ENCODE measurements around the gene BTBD2. TPM values are rescaled to one million over a fixed set of nuclear protein-coding genes. Genes with fewer than 3 reads are reported as not detected.

BTBD2 gene
- total RNA-seq, 1 experiment from 2014 or later = 52.2 TPM

DNA sequence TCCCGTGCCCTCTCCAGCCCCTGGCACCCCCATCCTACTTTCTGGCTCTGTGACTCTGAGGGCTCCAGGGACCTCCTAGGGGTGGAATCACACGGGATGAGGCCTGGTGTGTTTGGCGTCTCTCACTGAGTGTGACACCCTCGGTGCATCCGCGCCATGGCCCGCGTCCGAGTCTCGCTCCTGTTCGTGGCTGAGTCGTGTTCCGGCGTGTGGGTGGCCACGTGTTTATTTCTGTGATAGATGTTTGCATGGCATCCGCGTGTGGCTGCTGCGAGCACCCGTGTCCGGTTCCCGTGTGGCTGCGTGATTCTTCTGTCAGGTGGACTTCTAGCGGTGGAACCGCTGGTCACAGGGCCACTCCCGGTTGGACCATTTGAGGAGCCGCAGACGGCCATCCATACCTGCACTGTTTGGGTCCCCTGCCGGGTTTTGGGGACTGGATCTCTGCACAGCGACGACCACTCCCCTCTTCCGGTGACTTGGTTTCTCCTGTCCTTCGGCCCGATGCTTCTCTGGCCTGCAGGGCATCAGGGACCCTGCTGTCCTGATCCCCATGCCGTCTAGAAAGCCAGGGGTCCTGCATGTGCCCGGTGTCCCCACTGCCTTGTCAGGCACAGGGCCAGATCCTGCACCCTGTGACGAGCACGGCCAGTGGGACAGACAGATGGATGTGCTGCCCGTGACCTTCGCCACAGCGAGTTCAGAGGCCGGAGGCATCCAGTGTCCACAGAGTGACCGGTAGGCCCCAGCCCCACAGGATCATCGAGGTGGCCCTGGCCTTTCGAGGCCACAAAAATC lies 66.0 kb downstream of the BTBD2 start:
- H3K4me3 Mint-ChIP-seq (ENCODE audit: unreplicated experiment) = no peak overlapping the region
- H3K4me1 Mint-ChIP-seq (ENCODE audit: low read depth, unreplicated experiment) = no peaks in the 10 kb centered on the region
- DNase-seq = no peak
- peaks cover 21% of the 10 kb centered on the region for H3K36me3 Mint-ChIP-seq (ENCODE audit: insufficient read depth, unreplicated experiment)
- H3K4me3 ChIP-seq (ENCODE audit: low read depth, low read length) = no peak overlapping the region
- H3K9me3 Mint-ChIP-seq (ENCODE audit: unreplicated experiment) = no peaks in the 10 kb centered on the region
- POLR2A ChIA-PET = no interaction called here
- H3K27ac Mint-ChIP-seq (ENCODE audit: unreplicated experiment) = no peak overlapping the region
- H3K4me1 ChIP-seq = no peaks in the 10 kb centered on the region
- intact Hi-C loops (cut with micrococcal nuclease; ENCODE audit: unreplicated experiment) = no loop called here
- H3K36me3 ChIP-seq (ENCODE audit: control insufficient read depth, insufficient read depth, low read length) = no peaks in the 10 kb centered on the region; the same call in 1 of the 2 replicates
- CTCF ChIA-PET = no interaction called here
- H3K9me3 ChIP-seq = no peaks in the 10 kb centered on the region
- no peaks in the 10 kb centered on the region for H3K27me3 Mint-ChIP-seq (ENCODE audit: insufficient read depth, unreplicated experiment)
- TF ChIP-seq, protein P1, sequence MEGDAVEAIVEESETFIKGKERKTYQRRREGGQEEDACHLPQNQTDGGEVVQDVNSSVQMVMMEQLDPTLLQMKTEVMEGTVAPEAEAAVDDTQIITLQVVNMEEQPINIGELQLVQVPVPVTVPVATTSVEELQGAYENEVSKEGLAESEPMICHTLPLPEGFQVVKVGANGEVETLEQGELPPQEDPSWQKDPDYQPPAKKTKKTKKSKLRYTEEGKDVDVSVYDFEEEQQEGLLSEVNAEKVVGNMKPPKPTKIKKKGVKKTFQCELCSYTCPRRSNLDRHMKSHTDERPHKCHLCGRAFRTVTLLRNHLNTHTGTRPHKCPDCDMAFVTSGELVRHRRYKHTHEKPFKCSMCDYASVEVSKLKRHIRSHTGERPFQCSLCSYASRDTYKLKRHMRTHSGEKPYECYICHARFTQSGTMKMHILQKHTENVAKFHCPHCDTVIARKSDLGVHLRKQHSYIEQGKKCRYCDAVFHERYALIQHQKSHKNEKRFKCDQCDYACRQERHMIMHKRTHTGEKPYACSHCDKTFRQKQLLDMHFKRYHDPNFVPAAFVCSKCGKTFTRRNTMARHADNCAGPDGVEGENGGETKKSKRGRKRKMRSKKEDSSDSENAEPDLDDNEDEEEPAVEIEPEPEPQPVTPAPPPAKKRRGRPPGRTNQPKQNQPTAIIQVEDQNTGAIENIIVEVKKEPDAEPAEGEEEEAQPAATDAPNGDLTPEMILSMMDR (IDR thresholded peaks at IDR 0.05; ENCODE audit: insufficient read depth in 1 of 2, low read depth in 1 of 2, low read length in 1 of 2, severe bottlenecking in 1 of 2, unreplicated experiment in 1 of 2) = no peak
- no TSS peak for BruUV-seq (replicated peaks)
- no peaks in the 10 kb centered on the region for H3K27me3 ChIP-seq (replicated peaks; ENCODE audit: control insufficient read depth, insufficient read depth, low read length)

DNA sequence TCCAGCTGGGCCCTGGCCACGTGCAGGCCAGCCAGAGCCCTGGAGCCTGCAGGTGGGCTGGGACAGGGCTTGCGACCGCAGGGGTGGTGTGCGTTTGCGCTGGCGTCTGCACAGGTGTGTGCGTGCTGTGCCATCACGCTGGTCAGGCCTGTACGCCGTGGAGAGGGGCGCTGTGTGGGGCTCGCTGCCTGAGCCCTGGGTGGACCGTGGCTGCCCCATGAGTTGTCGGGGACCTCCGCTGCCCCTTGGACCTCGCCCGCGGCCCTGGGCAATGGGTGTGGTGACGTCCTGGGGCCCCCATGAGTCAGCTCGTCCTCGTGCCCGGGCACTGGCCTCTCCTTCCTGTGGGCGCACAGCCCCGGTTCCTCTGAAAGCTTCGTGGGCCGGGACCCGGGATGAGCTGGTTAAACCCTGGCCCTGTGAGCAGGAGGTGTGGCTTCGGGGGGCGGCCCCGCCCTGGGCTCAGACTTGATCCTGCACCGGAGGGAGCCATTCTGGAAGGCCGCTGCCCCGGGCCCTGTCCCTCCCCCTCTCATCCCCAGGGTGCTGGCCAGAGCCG lies 67.8 kb downstream of the BTBD2 start:
- H3K4me1 Mint-ChIP-seq (ENCODE audit: low read depth, unreplicated experiment) = no peaks in the 10 kb centered on the region
- Histone ChIP-seq H3K9me3 (no peaks in the 10 kb centered on the region), H3K4me3 (ENCODE audit: low read depth, low read length) (no peak overlapping the region), H3K27me3 (replicated peaks; ENCODE audit: control insufficient read depth, insufficient read depth, low read length) (no peaks in the 10 kb centered on the region), H3K4me1 (no peaks in the 10 kb centered on the region), H3K36me3 (ENCODE audit: control insufficient read depth, insufficient read depth, low read length) (no peaks in the 10 kb centered on the region; the same call in 1 of the 2 replicates)
- intact Hi-C loops (cut with micrococcal nuclease; ENCODE audit: unreplicated experiment) = no loop called here
- H3K4me3 Mint-ChIP-seq (ENCODE audit: unreplicated experiment) = no peak overlapping the region
- no TSS peak for BruUV-seq (replicated peaks)
- peaks cover 21% of the 10 kb centered on the region for H3K36me3 Mint-ChIP-seq (ENCODE audit: insufficient read depth, unreplicated experiment)
- DNase-seq = no peak
- H3K9me3 Mint-ChIP-seq (ENCODE audit: unreplicated experiment) = no peaks in the 10 kb centered on the region
- ChIA-PET POLR2A (no interaction called here), CTCF (no interaction called here)
- H3K27me3 Mint-ChIP-seq (ENCODE audit: insufficient read depth, unreplicated experiment) = no peaks in the 10 kb centered on the region
- TF ChIP-seq, protein P1 (IDR thresholded peaks at IDR 0.05; ENCODE audit: insufficient read depth in 1 of 2, low read depth in 1 of 2, low read length in 1 of 2, severe bottlenecking in 1 of 2, unreplicated experiment in 1 of 2) = no peak
- H3K27ac Mint-ChIP-seq (ENCODE audit: unreplicated experiment) = no peak overlapping the region

DNA sequence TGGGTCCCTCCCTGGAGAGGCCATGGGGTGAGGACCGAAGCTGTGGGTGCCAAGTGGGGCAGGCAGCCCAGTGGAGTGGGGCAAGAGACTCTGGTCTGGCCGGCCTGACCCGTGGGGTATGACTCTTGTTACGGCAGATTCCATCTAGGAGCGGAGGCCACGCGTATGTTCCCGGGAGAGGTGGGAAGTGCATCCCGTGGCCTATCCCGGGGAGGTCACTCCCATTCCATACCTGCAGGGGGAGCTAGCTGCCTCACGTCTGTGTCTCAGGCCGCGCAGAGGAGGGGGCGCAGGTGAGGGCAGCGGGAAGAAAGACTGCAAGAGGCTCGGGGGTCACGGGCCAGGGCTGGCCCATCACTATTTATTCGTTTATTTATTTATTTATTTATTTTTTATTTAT lies 69.6 kb downstream of the BTBD2 start:
- H3K36me3 ChIP-seq (ENCODE audit: control insufficient read depth, insufficient read depth, low read length) = no peaks in the 10 kb centered on the region; the same call in 1 of the 2 replicates
- peaks cover 16% of the 10 kb centered on the region for H3K36me3 Mint-ChIP-seq (ENCODE audit: insufficient read depth, unreplicated experiment)
- ChIA-PET POLR2A (no interaction called here), CTCF (interaction anchor here (0.7 to 1.0 kb wide), 3 partner anchors 18 to 452 kb away, joined by 3 to 5 read pairs (median 3); no protein-coding TSS in a partner anchor)
- H3K4me3 Mint-ChIP-seq (ENCODE audit: unreplicated experiment) = no peak overlapping the region
- intact Hi-C loops (cut with micrococcal nuclease; ENCODE audit: unreplicated experiment) = no loop called here
- peak; percentile 53 to 62 for DNase-seq
- H3K27ac Mint-ChIP-seq (ENCODE audit: unreplicated experiment) = no peak overlapping the region
- no peaks in the 10 kb centered on the region for H3K4me1 ChIP-seq
- no peaks in the 10 kb centered on the region for H3K27me3 Mint-ChIP-seq (ENCODE audit: insufficient read depth, unreplicated experiment)
- no peaks in the 10 kb centered on the region for H3K9me3 ChIP-seq
- H3K9me3 Mint-ChIP-seq (ENCODE audit: unreplicated experiment) = no peaks in the 10 kb centered on the region
- TF ChIP-seq, protein P1 (IDR thresholded peaks at IDR 0.05; ENCODE audit: insufficient read depth in 1 of 2, low read depth in 1 of 2, low read length in 1 of 2, severe bottlenecking in 1 of 2, unreplicated experiment in 1 of 2) = peak; percentile 47 to 58
- H3K27me3 ChIP-seq (replicated peaks; ENCODE audit: control insufficient read depth, insufficient read depth, low read length) = no peaks in the 10 kb centered on the region
- H3K4me3 ChIP-seq (ENCODE audit: low read depth, low read length) = no peak overlapping the region
- no TSS peak for BruUV-seq (replicated peaks)
- H3K4me1 Mint-ChIP-seq (ENCODE audit: low read depth, unreplicated experiment) = no peaks in the 10 kb centered on the region

All from Caco-2 (cell line).